ENCODE measurements around the gene GPC5.
"Not testable (repeated sequence)": the region's sequence is repeated elsewhere in the genome, so short reads cannot be mapped to it uniquely, and the experiment has no call there.

GPC5 gene

DNA sequence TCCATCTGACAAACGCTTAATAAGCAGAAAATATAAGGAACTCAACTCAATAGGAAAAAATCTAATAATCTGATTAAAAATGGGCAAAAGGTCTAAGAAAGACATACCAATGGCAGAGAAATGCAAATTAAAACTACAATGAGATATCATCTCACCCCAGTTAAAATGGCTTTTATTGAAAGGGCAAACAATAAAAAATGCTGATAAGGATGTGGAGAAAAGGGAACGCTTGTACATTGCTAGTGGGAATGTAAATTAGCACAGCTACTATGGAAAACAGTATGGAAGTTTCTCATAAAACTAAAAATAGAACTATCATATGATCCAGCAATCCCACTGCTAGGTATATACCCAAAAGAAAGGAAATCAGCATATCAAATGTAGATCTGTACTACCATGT, 1319.4 kb downstream of the GPC5 start:
- DNase-seq: no peak

DNA sequence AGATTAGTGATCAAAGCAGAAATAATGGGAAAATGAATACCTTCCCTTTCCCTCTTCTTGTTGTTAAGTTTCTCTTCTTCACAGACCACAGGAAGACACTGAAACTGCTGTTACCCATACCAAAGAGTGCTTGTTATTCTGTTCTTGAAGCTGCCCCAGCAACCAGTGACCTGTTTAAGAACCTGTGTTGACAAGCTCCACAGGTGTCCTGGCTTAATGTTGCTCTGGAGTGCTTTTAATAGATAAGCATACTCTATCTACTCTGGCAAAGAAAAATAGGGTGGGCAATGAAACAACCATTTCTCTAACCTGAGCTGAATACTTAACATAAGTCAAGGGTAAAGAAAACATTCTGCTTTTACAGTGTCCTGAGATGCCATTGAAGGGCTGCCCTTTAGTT, 1321.4 kb downstream of the GPC5 start:
- DNase-seq: no peak

DNA sequence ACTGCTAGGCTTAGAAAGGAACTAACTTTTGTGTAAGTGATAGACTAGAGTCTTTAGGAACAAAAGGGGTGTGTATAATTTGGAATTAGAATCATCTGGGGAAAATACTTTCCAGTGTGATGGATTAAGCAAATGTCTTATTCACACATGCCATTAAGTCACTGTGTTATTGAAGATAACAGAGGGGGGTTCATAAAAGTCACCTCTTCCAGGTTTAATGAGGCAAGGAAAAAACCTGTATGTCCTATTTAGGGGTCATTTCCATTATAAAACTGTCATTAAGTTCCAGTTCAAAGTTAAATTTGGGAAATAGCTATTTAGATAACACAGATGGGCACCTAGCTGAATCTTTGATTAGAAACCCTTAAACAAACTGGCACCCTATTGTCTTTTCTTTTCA, 1323.2 kb downstream of the GPC5 start:
- DNase-seq: no peak

DNA sequence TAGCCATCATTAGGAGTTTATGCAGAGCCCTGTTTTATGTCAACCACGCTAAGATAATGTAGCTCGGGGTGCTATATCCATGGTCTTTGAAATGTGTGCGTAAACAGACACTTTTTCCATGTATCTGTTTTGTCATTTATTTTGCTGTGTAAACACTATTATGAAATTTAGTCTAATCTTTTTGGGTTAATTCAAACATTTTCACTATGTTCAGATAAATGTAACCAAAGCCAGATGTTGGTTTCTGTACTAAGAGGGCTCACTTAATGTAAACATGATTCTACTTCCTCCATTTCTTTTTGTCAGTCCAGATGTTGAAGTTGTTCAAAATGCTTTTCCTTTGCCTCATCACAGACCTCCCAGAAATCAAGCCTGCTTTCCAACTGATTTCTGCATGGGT, 1328.7 kb downstream of the GPC5 start:
- DNase-seq: no peak

DNA sequence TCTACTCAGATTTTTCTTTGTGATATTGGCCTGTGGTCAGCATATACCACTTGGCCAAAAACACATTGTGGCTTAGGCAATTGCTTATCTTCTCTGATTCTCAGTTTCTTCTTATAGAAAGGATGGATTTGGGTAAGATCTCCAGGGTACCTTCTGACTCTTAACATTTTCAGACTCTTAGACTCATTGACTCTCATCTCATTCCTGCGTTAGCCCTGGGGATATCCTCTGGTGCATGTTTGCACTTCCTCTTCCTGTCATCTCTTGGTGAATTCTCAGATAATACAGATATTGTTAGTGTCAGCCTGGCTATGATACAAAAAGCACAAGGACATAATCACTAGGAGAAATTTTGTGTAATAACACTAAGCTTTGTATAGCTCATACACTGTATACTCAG, 1335.6 kb downstream of the GPC5 start:
- no peak for DNase-seq

DNA sequence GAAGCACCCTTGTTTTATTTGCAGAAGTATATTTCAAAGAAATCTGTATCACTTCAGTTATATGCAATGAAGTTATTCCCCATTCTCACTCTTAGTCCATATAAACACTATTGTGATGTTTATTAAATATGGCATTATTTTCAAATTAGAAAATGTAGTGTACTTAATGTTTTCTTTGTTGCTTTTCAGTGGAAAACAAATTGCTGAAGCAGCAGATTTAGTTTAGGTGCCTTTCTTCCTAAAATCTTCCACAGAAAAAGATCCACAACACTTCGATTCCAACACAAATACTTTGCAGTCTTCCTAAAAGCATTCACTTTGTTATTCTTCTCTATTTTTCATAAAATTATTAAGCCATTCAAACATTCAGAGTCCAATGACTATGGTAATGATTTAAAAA, 1336.1 kb downstream of the GPC5 start:
- no peak for DNase-seq

DNA sequence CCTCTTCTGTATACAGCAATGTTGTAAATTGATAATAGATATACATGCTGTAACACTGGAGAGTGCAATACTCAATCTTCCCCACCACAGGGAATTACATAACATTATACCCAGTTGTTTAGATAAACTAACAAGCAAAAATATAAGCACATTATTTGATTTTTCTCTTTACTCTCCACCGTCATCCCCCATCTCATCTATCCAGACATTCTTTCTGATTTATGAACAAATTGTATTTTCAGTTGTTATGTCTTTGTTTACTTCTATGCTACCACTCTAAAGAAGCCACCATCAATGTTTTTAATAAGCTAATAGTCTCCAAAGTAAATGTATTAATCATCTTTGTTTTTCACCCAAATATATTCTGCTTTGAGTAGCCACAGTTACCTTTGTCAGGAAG, 1337.5 kb downstream of the GPC5 start:
- DNase-seq: no peak

DNA sequence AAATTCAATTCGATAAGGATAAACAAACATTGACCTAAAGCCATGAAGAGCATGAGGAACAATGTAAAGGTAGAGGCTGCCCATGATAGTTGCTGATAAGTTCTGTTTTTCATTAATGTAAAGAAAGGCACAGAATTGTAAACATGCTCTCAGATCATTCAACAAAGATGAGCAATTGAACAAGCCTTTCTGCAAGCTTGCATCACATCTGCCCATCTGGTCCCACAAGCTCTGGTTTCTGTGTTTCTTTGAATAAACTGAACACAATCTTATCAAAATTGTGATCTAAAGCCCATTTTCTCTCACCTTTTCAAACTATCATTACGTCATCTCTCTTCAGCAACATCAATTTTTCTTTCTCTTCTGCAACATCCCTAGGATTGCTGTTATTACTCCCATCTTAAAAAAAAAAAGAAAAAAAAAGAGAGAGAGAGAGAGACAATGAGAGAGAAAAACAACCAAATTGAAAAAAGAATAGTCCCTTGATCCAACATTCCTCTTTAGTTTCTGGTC, 1340.9 kb downstream of the GPC5 start:
- DNase-seq: no peak

DNA sequence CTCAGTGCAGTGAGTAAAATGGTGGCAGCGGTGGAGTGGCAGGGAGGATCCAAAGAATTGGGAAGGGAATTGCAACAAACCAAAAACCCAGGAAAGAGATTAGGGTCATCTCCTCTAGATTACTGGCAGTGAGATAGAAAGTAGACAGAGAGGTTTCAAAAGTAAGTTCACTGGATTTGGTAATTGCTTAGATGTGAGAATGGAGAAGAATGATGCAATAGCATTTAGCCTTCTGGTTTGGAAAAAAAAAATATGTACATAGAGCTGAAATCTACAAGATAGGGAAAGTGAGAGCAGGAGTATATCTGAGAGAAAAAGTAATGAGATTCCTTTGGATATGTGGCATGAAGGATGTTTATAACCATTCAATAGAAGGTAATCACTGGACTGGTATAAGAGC, 1345.6 kb downstream of the GPC5 start:
- no peak for DNase-seq

DNA sequence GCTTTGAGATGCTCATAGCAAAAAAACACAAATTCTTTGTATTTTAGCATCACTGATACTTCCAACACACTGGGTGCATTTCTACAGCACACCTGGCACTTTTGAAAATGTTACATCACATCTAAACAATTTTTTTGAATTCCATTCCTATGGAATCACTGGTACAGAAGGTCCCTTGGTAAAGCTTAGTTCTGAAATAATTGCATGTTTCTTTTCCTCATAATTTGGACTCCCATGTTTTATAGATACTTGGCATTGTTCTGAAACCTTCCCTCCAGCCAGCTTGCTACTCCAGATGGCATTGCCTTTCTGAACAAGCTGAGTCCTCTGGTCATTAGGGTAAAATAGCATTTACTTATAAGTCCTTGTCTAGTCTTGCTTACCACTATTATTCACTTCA, 1346.8 kb downstream of the GPC5 start:
- no peak for DNase-seq

DNA sequence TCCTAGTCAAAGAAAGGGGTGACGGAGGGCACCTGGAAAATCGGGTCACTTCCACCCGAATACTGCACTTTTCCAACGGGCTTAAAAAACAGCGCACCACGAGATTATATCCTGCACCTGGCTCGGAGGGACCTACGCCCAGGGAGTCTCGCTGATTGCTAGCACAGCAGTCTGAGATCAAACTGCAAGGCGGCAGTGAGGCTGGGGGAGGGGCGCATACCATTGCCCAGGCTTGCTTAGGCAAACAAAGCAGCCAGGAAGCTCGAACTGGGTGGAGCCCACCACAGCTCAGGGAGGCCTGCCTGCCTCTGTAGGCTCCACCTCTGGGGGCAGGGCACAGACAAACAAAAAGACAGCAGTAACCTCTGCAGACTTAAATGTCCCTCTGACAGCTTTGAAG, 1354.3 kb downstream of the GPC5 start:
- DNase-seq: not testable (repeated sequence)

DNA sequence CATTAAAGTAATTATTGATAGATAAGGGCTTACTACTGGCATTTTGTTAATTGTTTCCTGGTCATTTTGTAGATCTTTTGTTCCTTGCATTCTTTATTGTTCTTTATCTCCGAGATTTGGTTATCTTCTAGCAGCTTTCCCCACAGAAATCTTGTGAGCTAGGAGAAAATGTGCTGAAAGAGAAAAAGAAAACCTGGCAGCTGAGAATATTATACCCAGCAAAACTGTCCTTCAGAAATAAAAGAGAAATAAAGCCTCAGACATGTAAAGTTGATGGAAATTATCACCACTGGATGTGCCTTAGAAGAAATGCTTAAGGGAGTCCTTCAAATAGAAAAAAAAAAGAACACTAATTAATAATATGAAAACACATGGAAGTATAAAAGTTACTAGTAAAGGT, 1363.3 kb downstream of the GPC5 start:
- DNase-seq: no peak

DNA sequence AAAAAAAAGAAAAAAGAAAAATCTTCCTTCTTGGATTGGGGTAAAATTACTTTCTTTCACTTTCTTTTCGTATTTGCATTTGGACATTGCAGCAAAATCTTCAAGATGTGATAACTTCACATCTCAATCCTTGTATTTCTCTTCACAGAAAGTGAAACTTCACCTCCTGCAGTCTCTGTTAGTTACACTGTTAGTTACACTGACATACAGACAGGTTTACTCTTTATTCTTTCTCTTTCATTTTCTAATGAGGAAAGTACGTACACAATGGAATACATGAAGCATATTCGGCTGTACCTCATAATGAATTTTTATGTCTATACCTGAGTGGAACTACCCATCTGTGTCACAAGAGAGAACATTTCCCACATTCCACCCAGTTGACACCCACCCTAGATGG, 1369.0 kb downstream of the GPC5 start:
- DNase-seq: no peak

DNA sequence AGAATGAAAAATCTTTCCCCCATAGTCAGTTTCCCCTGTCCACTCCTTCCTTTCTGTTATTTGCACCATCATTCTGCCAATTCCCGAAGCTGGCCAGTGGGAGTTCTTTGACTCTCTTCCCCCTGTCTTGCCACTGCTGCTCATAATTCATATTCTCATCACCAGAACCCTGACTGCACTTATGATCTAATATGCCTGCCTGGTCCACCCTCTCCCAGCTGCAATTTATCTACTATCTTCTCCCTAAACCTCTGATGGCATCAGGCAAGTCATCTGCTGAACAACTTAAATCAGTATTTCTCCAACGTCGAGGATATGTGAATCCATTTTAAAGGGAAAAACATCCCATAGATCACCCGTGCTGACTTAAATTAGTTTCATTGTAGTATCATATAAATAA, 1370.2 kb downstream of the GPC5 start:
- no peak for DNase-seq

DNA sequence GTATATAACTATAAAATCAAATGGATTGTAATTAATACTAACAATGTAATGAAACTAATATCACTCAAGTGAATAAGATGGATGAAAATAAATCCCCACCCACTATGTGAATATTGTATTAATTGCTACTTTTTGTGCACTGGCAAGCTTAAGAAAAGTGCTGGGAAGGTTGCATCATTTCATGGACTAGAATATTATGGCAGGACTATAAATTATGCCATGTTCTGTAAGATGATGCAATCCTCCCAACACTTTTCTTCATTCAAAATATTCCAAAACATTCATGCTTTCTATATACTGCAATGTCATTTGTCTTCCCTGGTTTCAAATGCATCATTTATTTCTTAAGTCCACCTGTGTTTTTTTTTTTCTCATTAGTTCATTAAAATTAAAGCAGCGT, 1370.6 kb downstream of the GPC5 start:
- no peak for DNase-seq

DNA sequence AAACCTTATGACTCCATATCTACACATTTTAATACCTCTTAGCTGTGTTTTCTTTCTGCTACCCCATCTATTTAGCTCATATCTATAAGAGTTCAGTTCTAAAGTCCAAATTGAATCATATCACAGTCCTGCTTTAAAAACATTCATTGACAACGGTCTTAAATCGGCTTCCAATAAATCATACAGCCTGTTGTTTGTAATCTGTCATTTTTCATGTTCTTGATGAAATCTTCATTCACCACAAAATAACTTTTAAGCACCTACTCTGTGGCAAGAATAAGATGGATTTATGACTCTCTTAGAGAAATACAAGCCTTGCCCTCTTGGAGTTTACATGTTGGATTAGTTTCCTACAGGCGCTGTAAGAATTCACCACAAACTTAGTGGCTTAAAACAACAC, 1377.2 kb downstream of the GPC5 start:
- no peak for DNase-seq

DNA sequence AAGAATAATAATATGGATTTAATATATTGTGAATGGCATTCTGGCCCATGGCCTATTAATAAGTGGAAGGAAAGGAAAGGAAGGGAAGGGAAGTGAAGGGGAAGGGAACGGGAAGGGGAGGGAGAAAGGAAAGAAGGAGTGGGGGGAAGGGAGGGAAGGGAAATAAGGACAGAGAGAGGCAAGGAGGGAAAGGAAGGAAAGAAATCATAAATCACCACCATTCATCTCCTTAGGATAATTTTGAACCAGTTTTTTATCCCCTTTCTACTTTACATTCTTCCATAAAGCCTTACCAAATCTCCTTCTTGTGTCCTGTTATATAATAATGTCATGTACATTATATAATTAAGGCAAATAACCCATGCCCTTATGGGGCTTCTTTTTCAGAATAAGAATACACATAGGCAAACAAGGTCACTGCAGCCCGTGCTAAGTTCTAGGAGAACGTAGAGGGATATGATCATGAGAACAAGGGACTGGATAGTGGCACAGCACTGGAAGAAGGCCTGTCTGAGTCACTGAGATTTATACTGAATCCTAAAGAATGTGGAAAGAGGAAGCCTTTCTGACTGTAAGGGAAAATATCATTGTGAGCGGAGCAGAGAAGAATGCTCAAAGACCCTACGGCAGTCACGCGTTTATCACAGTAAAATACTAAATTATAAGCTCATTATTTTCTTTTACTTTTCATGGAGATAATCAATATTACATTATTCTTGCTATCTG, 1383.7 kb downstream of the GPC5 start:
- no peak for DNase-seq

DNA sequence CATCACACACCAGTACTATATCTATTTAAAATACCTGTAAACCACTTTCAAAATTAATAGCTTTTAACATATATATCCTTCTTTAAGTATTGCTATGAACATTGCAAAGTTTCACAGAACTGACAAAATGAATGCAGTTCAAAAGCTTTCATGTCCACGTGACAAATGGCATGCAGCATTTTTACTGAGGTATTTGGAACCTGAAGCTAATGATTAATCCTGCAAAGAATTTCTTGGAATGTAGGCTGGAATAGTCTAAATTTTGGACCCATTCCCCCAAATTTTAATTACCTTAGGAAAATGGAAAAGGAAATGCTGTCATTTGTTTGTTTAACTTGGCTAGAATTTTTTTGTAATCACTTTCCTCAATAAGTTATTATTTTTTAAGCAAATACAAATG, 1404.4 kb downstream of the GPC5 start:
- DNase-seq: no peak

DNA sequence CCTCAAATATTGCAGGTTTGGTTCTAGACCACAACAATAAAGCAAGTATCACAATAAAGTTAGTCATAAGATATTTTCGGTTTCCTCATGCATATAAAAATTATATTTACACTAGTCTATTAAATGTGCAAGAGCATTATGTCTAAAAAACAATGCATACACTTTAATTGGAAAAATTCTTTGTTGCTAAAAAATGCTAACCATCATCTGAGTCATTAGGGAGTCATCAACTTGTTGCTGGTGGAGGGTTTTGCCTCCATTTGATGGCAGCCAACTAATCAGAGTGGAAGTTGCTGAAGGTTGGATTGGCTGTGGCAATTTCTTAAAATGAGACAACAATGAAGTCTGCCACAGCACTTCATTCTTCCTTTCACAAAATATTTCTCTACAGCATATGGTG, 1405.9 kb downstream of the GPC5 start:
- no peak for DNase-seq

DNA sequence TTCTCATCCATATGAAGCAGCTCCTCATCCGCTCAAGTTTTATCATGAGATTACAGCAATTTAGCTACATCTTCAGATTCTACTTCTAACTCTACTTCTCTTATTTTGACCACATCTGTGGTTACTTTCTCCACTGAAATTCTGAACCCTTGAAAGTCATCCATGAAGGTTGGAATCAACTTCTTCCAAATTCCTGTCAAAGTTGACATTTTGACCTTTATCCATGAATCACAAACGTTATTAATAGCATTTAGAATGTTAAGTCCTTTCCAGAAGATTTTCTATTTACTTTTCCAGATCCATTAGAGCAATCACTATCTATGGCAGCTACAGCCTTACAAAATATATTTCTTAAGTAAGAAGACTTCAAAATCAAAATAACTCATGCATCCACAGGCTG, 1406.5 kb downstream of the GPC5 start:
- DNase-seq: no peak

DNA sequence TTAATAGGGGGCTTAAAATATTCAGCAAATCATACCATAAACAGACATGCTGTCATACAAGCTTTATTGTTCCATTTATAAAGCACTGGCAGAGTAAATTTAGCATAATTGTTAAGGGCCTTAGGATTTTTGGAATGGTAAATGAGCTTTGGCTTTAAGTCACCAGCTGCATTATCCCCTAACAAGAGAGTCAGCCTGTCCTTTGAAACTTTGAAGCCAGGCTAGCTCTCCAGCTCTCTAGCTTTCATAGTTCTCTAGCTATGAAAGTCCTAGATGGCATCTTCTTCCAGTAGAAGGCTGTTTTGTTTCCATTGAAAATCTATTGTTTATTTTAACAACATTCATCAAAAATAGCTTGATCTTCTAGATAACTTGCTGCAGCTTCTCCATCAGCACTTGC, 1407.3 kb downstream of the GPC5 start:
- no peak for DNase-seq

DNA sequence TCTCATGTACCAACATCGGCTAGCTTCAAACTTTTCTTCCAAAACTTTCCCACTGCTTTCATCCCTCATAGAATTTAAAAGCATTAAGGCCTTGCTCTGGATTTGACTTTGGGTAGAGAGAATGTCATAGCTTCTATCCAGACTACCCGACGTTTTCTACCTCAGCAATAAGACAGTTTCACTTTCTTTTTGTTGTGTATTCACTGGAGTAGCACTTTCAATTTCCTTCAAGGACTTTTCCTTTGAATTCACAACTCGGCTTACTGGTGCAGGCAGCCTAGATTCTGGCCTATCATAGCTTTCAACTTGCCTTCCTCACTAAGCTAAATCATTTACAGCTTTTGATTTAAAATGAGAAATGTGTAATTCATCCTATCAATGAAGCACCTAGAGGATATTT, 1407.8 kb downstream of the GPC5 start:
- no peak for DNase-seq

DNA sequence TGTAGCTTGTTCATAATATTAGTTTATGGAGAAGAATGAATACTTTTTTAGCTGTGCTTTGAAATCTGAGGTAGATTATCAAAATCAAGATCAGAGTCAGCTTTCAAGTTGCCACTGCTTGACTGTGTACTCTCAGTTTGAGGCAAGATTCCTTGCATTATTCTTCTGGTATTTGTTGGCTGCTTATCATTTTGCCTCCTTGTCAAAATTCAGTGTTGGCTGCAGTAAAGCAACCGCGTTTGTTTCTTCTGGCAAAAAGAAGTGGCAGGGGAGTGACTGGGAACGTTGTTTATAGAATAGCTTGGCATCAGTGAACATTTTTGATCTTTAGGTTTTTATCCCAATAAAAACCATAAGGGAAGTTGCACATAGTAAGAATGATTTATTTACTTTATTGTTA, 1408.9 kb downstream of the GPC5 start:
- DNase-seq: peak; percentile 17

DNA sequence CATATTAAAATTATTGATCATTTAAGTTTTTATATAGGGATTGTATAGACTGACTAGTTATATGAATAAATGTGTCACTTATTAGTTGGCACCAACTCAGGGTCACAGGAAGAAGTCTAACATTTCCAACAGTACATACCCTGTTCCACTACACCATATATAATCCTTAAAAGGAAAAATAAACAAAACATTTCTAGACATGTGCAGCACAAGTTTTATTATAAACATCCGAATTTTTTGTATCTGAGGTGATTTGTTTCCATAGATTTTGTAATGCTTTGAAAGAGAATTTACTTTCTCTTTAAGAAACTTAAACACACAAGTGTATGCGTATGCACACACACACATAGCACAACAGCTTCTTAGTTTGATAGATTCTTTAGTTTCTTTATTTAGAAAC, 1409.5 kb downstream of the GPC5 start:
- DNase-seq: no peak

DNA sequence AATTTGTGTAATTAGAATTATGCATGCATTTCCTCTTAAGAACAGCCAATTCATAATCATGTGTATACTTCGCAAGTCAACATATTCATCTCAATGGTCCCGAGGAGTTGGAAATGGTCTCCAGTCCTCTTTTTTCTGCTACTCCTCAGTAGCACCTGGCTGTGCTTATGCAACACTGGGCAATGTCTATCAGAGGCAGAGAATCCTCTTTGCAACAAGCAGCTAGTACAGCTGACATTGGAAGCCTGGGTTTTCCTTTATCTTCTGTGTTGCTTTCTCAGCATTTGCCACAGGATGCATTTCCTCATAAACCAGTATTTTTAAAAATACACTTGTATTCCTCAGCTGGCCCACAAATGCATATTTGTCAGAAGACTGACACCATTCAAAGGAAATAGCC, 1422.9 kb downstream of the GPC5 start:
- DNase-seq: no peak

Data from femur (tissue), 1 donor.